Panc1 (cell line): ENCODE results near the gene RABGAP1L. TPM values are rescaled to one million over a fixed set of nuclear protein-coding genes. Genes with fewer than 3 reads are reported as not detected.

Source experiments
- ATAC-seq: fragments of 200-7000 bp; cut with Tn5 transposase; 2 replicates; pipeline ENCODE4 v1.9.1; 2020; ENCODE audit warnings: mild to moderate bottlenecking, moderate library complexity
- BruUV-seq: library from RNA; stranded (reverse); fragments of 400-500 nt; replicated peaks from 2 replicates; lab custom pipeline; 2021; lab: Mats Ljungman, UMichigan
- CTCF ChIA-PET: fragments of 300-600 bp; sonication (Branson Sonifier 250); formaldehyde crosslinking; loops from one replicate; lab custom pipeline; 2022; ENCODE audit warnings: antibody characterized with exemption; lab: Charles Lee
- POLR2A ChIA-PET: fragments of 300-600 bp; sonication (Branson Sonifier 250); formaldehyde crosslinking; loops from one replicate; lab custom pipeline; 2022; ENCODE audit warnings: antibody characterized with exemption; lab: Charles Lee
- DNase-seq: peaks from one replicate; pipeline ENCODE4 v3.0.0-alpha.2; 2010; ENCODE audit warnings: low read depth, low spot score
- H3K27ac ChIP-seq: 2 replicates; pipeline ENCODE4 v1.5.1; 2011; ENCODE audit warnings: mild to moderate bottlenecking, low read length, inconsistent platforms
- H3K27me3 ChIP-seq: fragments of 200-500 bp; sonication (Bioruptor generic); 2 replicates; pipeline ENCODE4 v1.6.0; 2014; ENCODE audit warnings: low read length, inconsistent platforms; ENCODE audit not compliant: control insufficient read depth, insufficient read depth
- H3K36me3 ChIP-seq: fragments of 200-500 bp; sonication (Bioruptor generic); 2 replicates; pipeline ENCODE4 v1.5.1; 2014; ENCODE audit warnings: inconsistent platforms, mild to moderate bottlenecking, low read length, moderate library complexity; ENCODE audit not compliant: control insufficient read depth, insufficient read depth
- H3K4me1 ChIP-seq: 2 replicates; pipeline ENCODE4 v1.5.1; 2011; ENCODE audit warnings: inconsistent platforms, mild to moderate bottlenecking, low read length, moderate library complexity; ENCODE audit not compliant: control insufficient read depth, insufficient read depth
- H3K4me3 ChIP-seq, 2 experiments: 2 replicates each; pipeline ENCODE4 v1.5.1; 2011 to 2012; ENCODE audit warnings: low read depth in 2 of 2, low read length in 2 of 2, mild to moderate bottlenecking in 2 of 2, inconsistent platforms in 1 of 2, moderate library complexity in 1 of 2
- H3K9me3 ChIP-seq: fragments of 200-500 bp; sonication (Bioruptor generic); 2 replicates; pipeline ENCODE4 v1.5.1; 2014; ENCODE audit warnings: low read depth, mild to moderate bottlenecking, inconsistent platforms, low read length, moderate library complexity; ENCODE audit not compliant: control insufficient read depth, insufficient read depth
- POLR2AphosphoS5 ChIP-seq: IDR thresholded peaks from 2 replicates; pipeline ENCODE4 v1.6.1; 2012; ENCODE audit warnings: mild to moderate bottlenecking, low read depth, low read length, moderate library complexity
- REST ChIP-seq, 2 experiments: IDR thresholded peaks; 2 replicates each; pipeline ENCODE4 v1.6.1; 2011 to 2012; ENCODE audit warnings: low read depth in 2 of 2, control low read depth in 1 of 2, low read length in 1 of 2, mild to moderate bottlenecking in 1 of 2, moderate library complexity in 1 of 2; ENCODE audit not compliant: insufficient read depth in 1 of 2
- SIN3A ChIP-seq: IDR thresholded peaks from 2 replicates; pipeline ENCODE4 v1.6.1; 2012; ENCODE audit warnings: low read depth, mild to moderate bottlenecking, low read length, moderate library complexity, borderline replicate concordance; ENCODE audit not compliant: insufficient read depth
- TCF7L2 ChIP-seq: IDR thresholded peaks from 2 replicates; pipeline ENCODE4 v1.6.1; 2011; ENCODE audit warnings: mild to moderate bottlenecking, low read depth, low read length, inconsistent platforms
- in situ Hi-C: cut with HindIII; loops from 2 replicates; pipeline ENCODE4 v1.10.0; 2016; ENCODE audit warnings: low sequenced_read_pairs, low pct_unique_long_range_greater_than_20kb
- intact Hi-C: fragments of 100-400 bp; cut with micrococcal nuclease; formaldehyde crosslinking; loops from one replicate; pipeline ENCODE4 v1.10.0; 2022; ENCODE audit not compliant: unreplicated experiment
- total RNA-seq: library from RNA; stranded (reverse); gene quantifications from one replicate; pipeline ENCODE4 v1.2.1, GENCODE V29; 2021; ENCODE audit not compliant: unreplicated experiment
- TF ChIP-seq, protein P1 (sequence below): fragments of 450-650 bp; IDR thresholded peaks from 2 replicates; pipeline ENCODE4 v1.5.1; 2017; ENCODE audit warnings: mild to moderate bottlenecking

RABGAP1L gene
- total RNA-seq, 1 experiment from 2014 or later: 37.0 TPM

DNA sequence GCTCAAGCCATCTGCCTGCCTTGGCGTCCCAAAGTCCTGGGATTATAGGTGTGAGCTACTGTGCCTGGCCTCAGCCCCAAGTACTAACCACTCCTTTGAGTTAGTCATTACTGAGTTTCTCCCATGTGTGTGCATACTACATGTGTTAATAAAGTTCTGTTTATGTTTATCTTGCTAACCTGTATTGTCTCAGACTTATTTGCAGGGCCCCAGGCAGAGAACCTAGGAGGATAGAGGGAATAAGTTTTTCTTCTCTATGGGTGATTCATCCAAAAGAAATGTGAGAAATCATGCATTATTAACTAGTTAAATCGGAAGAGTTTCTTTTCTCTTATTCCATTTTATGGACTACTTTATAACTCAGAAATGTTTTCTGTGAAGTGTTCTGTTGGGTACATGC lies 636.5 kb downstream of the RABGAP1L start:
- in situ Hi-C loops: no loop called here
- ChIA-PET CTCF (no interaction called here), POLR2A (no interaction called here)
- Histone ChIP-seq H3K4me1 (peaks cover 6% of the 10 kb centered on the region), H3K27ac (no peak overlapping the region), H3K27me3 (no peaks in the 10 kb centered on the region), H3K4me3 (no peak overlapping the region), H3K9me3 (no peaks in the 10 kb centered on the region), H3K36me3 (no peaks in the 10 kb centered on the region)
- ATAC-seq: no peak
- BruUV-seq: no TSS peak
- intact Hi-C loops: no loop called here
- no peak for TF ChIP-seq TCF7L2
- TF ChIP-seq SIN3A: no peak
- TF ChIP-seq, protein P1, sequence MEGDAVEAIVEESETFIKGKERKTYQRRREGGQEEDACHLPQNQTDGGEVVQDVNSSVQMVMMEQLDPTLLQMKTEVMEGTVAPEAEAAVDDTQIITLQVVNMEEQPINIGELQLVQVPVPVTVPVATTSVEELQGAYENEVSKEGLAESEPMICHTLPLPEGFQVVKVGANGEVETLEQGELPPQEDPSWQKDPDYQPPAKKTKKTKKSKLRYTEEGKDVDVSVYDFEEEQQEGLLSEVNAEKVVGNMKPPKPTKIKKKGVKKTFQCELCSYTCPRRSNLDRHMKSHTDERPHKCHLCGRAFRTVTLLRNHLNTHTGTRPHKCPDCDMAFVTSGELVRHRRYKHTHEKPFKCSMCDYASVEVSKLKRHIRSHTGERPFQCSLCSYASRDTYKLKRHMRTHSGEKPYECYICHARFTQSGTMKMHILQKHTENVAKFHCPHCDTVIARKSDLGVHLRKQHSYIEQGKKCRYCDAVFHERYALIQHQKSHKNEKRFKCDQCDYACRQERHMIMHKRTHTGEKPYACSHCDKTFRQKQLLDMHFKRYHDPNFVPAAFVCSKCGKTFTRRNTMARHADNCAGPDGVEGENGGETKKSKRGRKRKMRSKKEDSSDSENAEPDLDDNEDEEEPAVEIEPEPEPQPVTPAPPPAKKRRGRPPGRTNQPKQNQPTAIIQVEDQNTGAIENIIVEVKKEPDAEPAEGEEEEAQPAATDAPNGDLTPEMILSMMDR: no peak
- no peak for TF ChIP-seq POLR2AphosphoS5
- TF ChIP-seq REST (IDR thresholded peaks at IDR 0.05; ENCODE audit: insufficient read depth in 1 of 2, low read depth in 2 of 2, low read length in 1 of 2): no peak
- no peak for DNase-seq

- in situ Hi-C loops: no loop called here
- Histone ChIP-seq H3K27ac (no peak overlapping the region), H3K4me1 (peaks cover 6% of the 10 kb centered on the region), H3K4me3 (no peak overlapping the region), H3K9me3 (no peaks in the 10 kb centered on the region), H3K36me3 (no peaks in the 10 kb centered on the region), H3K27me3 (no peaks in the 10 kb centered on the region)
- POLR2A ChIA-PET: no interaction called here
- TF ChIP-seq POLR2AphosphoS5: no peak
- TF ChIP-seq, protein P1: no peak
- TF ChIP-seq TCF7L2: no peak
- CTCF ChIA-PET: no interaction called here
- ATAC-seq: no peak
- DNase-seq: no peak
- intact Hi-C loops: no loop called here
- BruUV-seq: no TSS peak
Measured at GRCh38 chr1:174797398-174797797, 638.1 kb downstream of the RABGAP1L start.
